Activated T-cell treated with anti-CD3 and anti-CD28 coated beads, Interleukin-2, amount 50 U/mL, for 4 hours (primary cell): ENCODE results near the gene SLC17A5. TPM values are rescaled to one million over a fixed set of nuclear protein-coding genes. Genes with fewer than 3 reads are reported as not detected.
"Not testable (repeated sequence)": the region's sequence is repeated elsewhere in the genome, so short reads cannot be mapped to it uniquely, and the experiment has no call there.

Experiments used
- ATAC-seq, 2 donors: fragments of 200-7000 bp; cut with Tn5 transposase; one replicate each; pipeline ENCODE4 v1.10.0; 2021
- DNase-seq: peaks from one replicate; pipeline ENCODE4 v3.0.0-alpha.2; 2020
- H3K27me3 Mint-ChIP-seq: one replicate; pipeline ENCODE4 v1.8.0; 2021; ENCODE audit warnings: low read depth, mixed read lengths
- H3K36me3 Mint-ChIP-seq: one replicate; pipeline ENCODE4 v1.8.0; 2022; ENCODE audit warnings: mixed read lengths; ENCODE audit not compliant: insufficient read depth
- H3K4me1 Mint-ChIP-seq: one replicate; pipeline ENCODE4 v1.8.0; 2021; ENCODE audit warnings: low read depth, mixed read lengths
- H3K4me3 Mint-ChIP-seq: one replicate; pipeline ENCODE4 v1.8.0; 2021; ENCODE audit warnings: mild to moderate bottlenecking, moderate library complexity, mixed read lengths
- H3K9me3 Mint-ChIP-seq: one replicate; pipeline ENCODE4 v1.8.0; 2021; ENCODE audit warnings: mixed read lengths
- total RNA-seq, 3 donors: library from RNA; stranded (reverse); gene quantifications; one replicate each; pipeline ENCODE4 v1.2.1, GENCODE V29; 2021

SLC17A5 gene
- total RNA-seq, 3 donors from 2014 or later = 2.8 to 3.5 (median 3.1) TPM

GRCh38 chr6:73679846-73680245 lies 26.1 kb upstream of the SLC17A5 start:
- not testable (repeated sequence) for DNase-seq, H3K36me3 Mint-ChIP-seq, H3K4me1 Mint-ChIP-seq, H3K4me3 Mint-ChIP-seq, ATAC-seq
- H3K27me3 Mint-ChIP-seq = peaks cover 15% of the 10 kb centered on the region
- H3K9me3 Mint-ChIP-seq = peaks cover 11% of the 10 kb centered on the region

- ATAC-seq (no peak), DNase-seq (no peak)
- H3K27me3 Mint-ChIP-seq = peaks cover 15% of the 10 kb centered on the region
- H3K9me3 Mint-ChIP-seq = peaks cover 11% of the 10 kb centered on the region
- no peaks in the 10 kb centered on the region for H3K4me1 Mint-ChIP-seq
- no peak overlapping the region for H3K4me3 Mint-ChIP-seq
- no peaks in the 10 kb centered on the region for H3K36me3 Mint-ChIP-seq
Measured at GRCh38 chr6:73679009-73679408, 25.2 kb upstream of the SLC17A5 start.

GRCh38 chr6:73675466-73676098 lies 21.8 kb upstream of the SLC17A5 start:
- peak; percentile 82 to 85 for ATAC-seq
- no peaks in the 10 kb centered on the region for H3K4me1 Mint-ChIP-seq
- H3K4me3 Mint-ChIP-seq = no peak overlapping the region
- H3K27me3 Mint-ChIP-seq = peaks cover 22% of the 10 kb centered on the region
- H3K36me3 Mint-ChIP-seq = no peaks in the 10 kb centered on the region
- H3K9me3 Mint-ChIP-seq = no peaks in the 10 kb centered on the region
- DNase-seq = peak; percentile 65

- H3K4me1 Mint-ChIP-seq = no peaks in the 10 kb centered on the region
- no peaks in the 10 kb centered on the region for H3K9me3 Mint-ChIP-seq
- H3K27me3 Mint-ChIP-seq = peaks cover 24% of the 10 kb centered on the region
- no peaks in the 10 kb centered on the region for H3K36me3 Mint-ChIP-seq
- DNase-seq = no peak
- no peak overlapping the region for H3K4me3 Mint-ChIP-seq
- no peak for ATAC-seq
Measured at GRCh38 chr6:73671911-73672685, 18.3 kb upstream of the SLC17A5 start.

GRCh38 chr6:73669005-73669404 lies 15.2 kb upstream of the SLC17A5 start:
- DNase-seq (no peak), ATAC-seq (no peak)
- Mint-ChIP-seq H3K9me3 (no peaks in the 10 kb centered on the region), H3K4me1 (peaks cover 2% of the 10 kb centered on the region), H3K4me3 (no peak overlapping the region), H3K36me3 (no peaks in the 10 kb centered on the region), H3K27me3 (peaks cover 26% of the 10 kb centered on the region)

- H3K27me3 Mint-ChIP-seq = peaks cover 26% of the 10 kb centered on the region
- no peaks in the 10 kb centered on the region for H3K9me3 Mint-ChIP-seq
- peaks cover 2% of the 10 kb centered on the region for H3K4me1 Mint-ChIP-seq
- DNase-seq (no peak), ATAC-seq (peak; percentile 14 to 18)
- H3K4me3 Mint-ChIP-seq = no peak overlapping the region
- no peaks in the 10 kb centered on the region for H3K36me3 Mint-ChIP-seq
Measured at GRCh38 chr6:73667798-73668197, 14.0 kb upstream of the SLC17A5 start.

- ATAC-seq (no peak), DNase-seq (no peak)
- H3K4me1 Mint-ChIP-seq = peaks cover 2% of the 10 kb centered on the region
- no peak overlapping the region for H3K4me3 Mint-ChIP-seq
- H3K27me3 Mint-ChIP-seq = peaks cover 21% of the 10 kb centered on the region
- H3K9me3 Mint-ChIP-seq = no peaks in the 10 kb centered on the region
- H3K36me3 Mint-ChIP-seq = no peaks in the 10 kb centered on the region
Measured at GRCh38 chr6:73666393-73666792, 12.6 kb upstream of the SLC17A5 start.

GRCh38 chr6:73665686-73666319 lies 12.0 kb upstream of the SLC17A5 start:
- DNase-seq (no peak), ATAC-seq (peak; percentile 28 to 51)
- H3K4me3 Mint-ChIP-seq = no peak overlapping the region
- no peaks in the 10 kb centered on the region for H3K36me3 Mint-ChIP-seq
- no peaks in the 10 kb centered on the region for H3K9me3 Mint-ChIP-seq
- peaks cover 2% of the 10 kb centered on the region for H3K4me1 Mint-ChIP-seq
- H3K27me3 Mint-ChIP-seq = peaks cover 17% of the 10 kb centered on the region

- no peak for DNase-seq
- no peaks in the 10 kb centered on the region for H3K36me3 Mint-ChIP-seq
- H3K4me3 Mint-ChIP-seq = no peak overlapping the region
- no peaks in the 10 kb centered on the region for H3K9me3 Mint-ChIP-seq
- H3K4me1 Mint-ChIP-seq = peaks cover 2% of the 10 kb centered on the region
- H3K27me3 Mint-ChIP-seq = peaks cover 7% of the 10 kb centered on the region
- no peak for ATAC-seq
Measured at GRCh38 chr6:73664701-73665100, 10.9 kb upstream of the SLC17A5 start.

- Mint-ChIP-seq H3K27me3 (no peaks in the 10 kb centered on the region), H3K4me3 (no peak overlapping the region)
Measured at GRCh38 chr6:73657201-73657600, 3.4 kb upstream of the SLC17A5 start.

GRCh38 chr6:73656531-73657145 lies 2.8 kb upstream of the SLC17A5 start:
- ATAC-seq = no peak
- DNase-seq = no peak
- no peak overlapping the region for H3K4me3 Mint-ChIP-seq
- H3K4me1 Mint-ChIP-seq = peaks cover 35% of the 10 kb centered on the region
- no peaks in the 10 kb centered on the region for H3K9me3 Mint-ChIP-seq
- no peaks in the 10 kb centered on the region for H3K36me3 Mint-ChIP-seq
- H3K27me3 Mint-ChIP-seq = no peaks in the 10 kb centered on the region

More at GRCh38 chr6:73657201-73657600, 3.4 kb upstream of the SLC17A5 start:
- no peak for ATAC-seq
- no peaks in the 10 kb centered on the region for H3K9me3 Mint-ChIP-seq
- no peaks in the 10 kb centered on the region for H3K36me3 Mint-ChIP-seq
- DNase-seq = no peak
- H3K4me1 Mint-ChIP-seq = peaks cover 33% of the 10 kb centered on the region

GRCh38 chr6:73655341-73655917 lies 1.6 kb upstream of the SLC17A5 start:
- H3K4me3 Mint-ChIP-seq = peak overlapping the region; percentile 60
- no peaks in the 10 kb centered on the region for H3K9me3 Mint-ChIP-seq
- H3K36me3 Mint-ChIP-seq = peaks cover 2% of the 10 kb centered on the region
- H3K4me1 Mint-ChIP-seq = peaks cover 35% of the 10 kb centered on the region
- DNase-seq (no peak), ATAC-seq (no peak)
- H3K27me3 Mint-ChIP-seq = no peaks in the 10 kb centered on the region

- Mint-ChIP-seq H3K36me3 (peaks cover 6% of the 10 kb centered on the region), H3K27me3 (no peaks in the 10 kb centered on the region), H3K4me1 (peaks cover 33% of the 10 kb centered on the region), H3K4me3 (peak overlapping the region; percentile 90), H3K9me3 (no peaks in the 10 kb centered on the region)
- peak; percentile 38 for DNase-seq
- peak; percentile 49 to 50 for ATAC-seq
Measured at GRCh38 chr6:73652637-73653570, 888 bp downstream of the SLC17A5 start.
